ENCODE data around the gene LRRC10.
A peak's percentile ranks its signal among the peaks of the same experiment; 100 is the strongest.

The LRRC10 gene

GRCh38 chr12:69610729-69611128 lies at the start of gene LRRC10:
LRRC10 (minus strand) TSS chr12:69610907; CDS start chr12:69610838, 69 bp downstream.
- DNase-seq (ENCODE audit: low spot score), result no peak
- TF ChIP-seq CTCF (IDR thresholded peaks at IDR 0.05), result no peak
- no peak within 1 kb of the TSS for H3K27ac ChIP-seq
- no peak within 1 kb of the TSS for H3K4me3 ChIP-seq

GRCh38 chr12:69660164-69660863 lies 49.6 kb upstream of the LRRC10 start:
- Histone ChIP-seq H3K27ac (no peak overlapping the region), H3K4me3 (no peak overlapping the region)
- no peak for DNase-seq (ENCODE audit: low spot score)
- no peak for TF ChIP-seq CTCF (IDR thresholded peaks at IDR 0.05)

GRCh38 chr12:69658203-69658602 lies 47.5 kb upstream of the LRRC10 start:
- Histone ChIP-seq H3K4me3 (no peak overlapping the region), H3K27ac (no peak overlapping the region)
- TF ChIP-seq CTCF (IDR thresholded peaks at IDR 0.05), result no peak
- DNase-seq (ENCODE audit: low spot score), result no peak

GRCh38 chr12:69657376-69658137 lies 46.9 kb upstream of the LRRC10 start:
- no peak for TF ChIP-seq CTCF (IDR thresholded peaks at IDR 0.05)
- DNase-seq (ENCODE audit: low spot score), result no peak
- H3K27ac ChIP-seq, result no peak overlapping the region
- H3K4me3 ChIP-seq, result no peak overlapping the region

GRCh38 chr12:69655616-69656340 lies 45.1 kb upstream of the LRRC10 start:
- no peak for TF ChIP-seq CTCF (IDR thresholded peaks at IDR 0.05)
- no peak overlapping the region for H3K4me3 ChIP-seq
- DNase-seq (ENCODE audit: low spot score), result no peak
- H3K27ac ChIP-seq, result peak overlapping the region in 1 of 2 donors; percentile 65

- DNase-seq (ENCODE audit: low spot score), result no peak
Observed at GRCh38 chr12:69653703-69654102, 43.0 kb upstream of the LRRC10 start.

More at GRCh38 chr12:69653703-69654102, 43.0 kb upstream of the LRRC10 start:
- no peak for TF ChIP-seq CTCF (IDR thresholded peaks at IDR 0.05)
- Histone ChIP-seq H3K27ac (no peak overlapping the region), H3K4me3 (no peak overlapping the region)
